ENCODE measurements around the gene TMEM41B. TPM values are rescaled to one million over a fixed set of nuclear protein-coding genes. Genes with fewer than 3 reads are reported as not detected.
"Not testable (repeated sequence)": the region's sequence is repeated elsewhere in the genome, so short reads cannot be mapped to it uniquely, and the experiment has no call there.

The TMEM41B gene, protein sequence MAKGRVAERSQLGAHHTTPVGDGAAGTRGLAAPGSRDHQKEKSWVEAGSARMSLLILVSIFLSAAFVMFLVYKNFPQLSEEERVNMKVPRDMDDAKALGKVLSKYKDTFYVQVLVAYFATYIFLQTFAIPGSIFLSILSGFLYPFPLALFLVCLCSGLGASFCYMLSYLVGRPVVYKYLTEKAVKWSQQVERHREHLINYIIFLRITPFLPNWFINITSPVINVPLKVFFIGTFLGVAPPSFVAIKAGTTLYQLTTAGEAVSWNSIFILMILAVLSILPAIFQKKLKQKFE
- 10 to 100 TPM; 32.2 to 36.6 TPM for total RNA-seq

DNA sequence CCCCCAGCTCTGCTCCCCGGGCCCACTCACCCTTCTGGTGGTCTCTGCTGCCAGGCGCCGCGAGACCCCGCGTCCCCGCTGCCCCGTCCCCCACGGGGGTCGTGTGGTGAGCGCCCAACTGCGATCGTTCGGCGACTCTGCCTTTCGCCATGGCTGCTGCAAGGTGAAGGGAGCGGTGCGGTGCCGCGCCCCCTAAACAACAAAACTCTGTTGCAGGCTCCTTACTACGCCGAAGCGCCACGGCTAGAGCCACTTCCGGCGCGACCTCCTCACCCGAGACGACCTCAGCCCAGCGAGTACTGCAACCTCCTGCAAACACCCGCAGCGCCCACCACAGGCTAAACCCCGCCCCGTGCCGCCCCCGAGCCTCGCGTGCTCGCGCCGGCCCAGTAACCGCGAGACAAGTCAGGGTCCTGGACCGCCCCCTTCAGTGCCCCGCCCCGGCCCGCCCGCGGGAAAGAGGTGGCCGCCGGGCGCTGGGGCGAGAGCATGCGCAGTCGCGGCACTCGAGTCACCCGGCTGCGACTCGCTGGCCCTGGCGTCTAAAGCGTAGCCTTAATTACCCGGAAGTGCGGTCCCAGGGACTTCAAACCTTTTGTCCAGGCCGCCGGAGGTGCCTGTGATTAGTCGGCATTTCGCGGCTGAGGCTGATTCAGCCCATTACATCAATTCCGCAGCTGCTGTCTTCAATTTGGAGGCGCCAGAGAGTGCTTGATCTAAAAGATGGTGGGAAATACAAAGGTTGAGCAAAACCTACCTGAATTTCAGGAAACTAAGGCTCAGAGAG is at the start of gene TMEM41B:
Gene TMEM41B, minus strand, starts transcription at position 303 of the 787 bp plus-strand sequence. Its CDS starts 152 bp downstream, at position 151.
- ChIA-PET CTCF (interaction anchor here (0.9 to 1.2 kb wide), 2 partner anchors 13 to 289 kb away, joined by 4 to 5 read pairs; no protein-coding TSS in a partner anchor), POLR2A (no interaction called here)
- Mint-ChIP-seq H3K4me3 (peak within 1 kb of the TSS; percentile 92), H3K27me3 (peaks cover 19% of the 10 kb centered on the region), H3K9me3 (no peaks in the 10 kb centered on the region), H3K36me3 (ENCODE audit: low read depth) (peaks cover 27% of the 10 kb centered on the region), H3K27ac (peak within 1 kb of the TSS; percentile 97), H3K4me1 (peaks cover 36% of the 10 kb centered on the region)
- peak; percentile 99 for DNase-seq

DNA sequence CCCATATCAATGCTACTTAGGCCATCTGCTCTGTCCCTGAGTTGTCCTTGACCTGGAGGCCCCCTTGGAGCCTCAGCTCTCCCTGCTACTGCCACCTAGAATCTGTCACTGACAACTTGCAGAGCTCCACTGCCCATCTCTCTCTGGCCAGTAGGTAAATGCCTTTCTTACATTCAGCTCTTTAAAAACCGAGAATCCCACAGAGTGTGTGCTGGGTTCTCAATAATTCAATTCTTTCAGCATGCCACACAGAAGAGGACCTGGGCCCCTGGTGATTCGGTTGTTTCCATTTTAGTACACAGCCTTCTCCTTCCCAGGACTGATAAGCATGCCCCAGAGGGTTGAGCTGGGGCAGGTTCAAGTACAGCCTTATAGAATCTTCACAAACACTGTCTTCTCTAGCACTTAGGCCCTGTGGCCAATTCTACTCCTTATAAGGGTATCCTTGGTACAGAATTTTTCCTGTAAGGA is 48.0 kb upstream of the TMEM41B start:
- Mint-ChIP-seq H3K27me3 (no peaks in the 10 kb centered on the region), H3K9me3 (no peaks in the 10 kb centered on the region), H3K4me3 (no peak overlapping the region), H3K36me3 (ENCODE audit: low read depth) (no peaks in the 10 kb centered on the region), H3K4me1 (peaks cover 25% of the 10 kb centered on the region), H3K27ac (peak overlapping the region; percentile 1)
- CTCF ChIA-PET = no interaction called here
- DNase-seq = no peak
- POLR2A ChIA-PET = interaction anchor here (1.2 kb wide), 1 partner anchor 22 kb away, joined by 4 read pairs; no protein-coding TSS in a partner anchor

GRCh38 chr11:9360862-9361622 is 46.6 kb upstream of the TMEM41B start:
- POLR2A ChIA-PET; DNase-seq; H3K36me3 Mint-ChIP-seq (ENCODE audit: low read depth); H3K27me3 Mint-ChIP-seq; H3K27ac Mint-ChIP-seq; CTCF ChIA-PET; H3K4me3 Mint-ChIP-seq; H3K9me3 Mint-ChIP-seq: not testable (repeated sequence)
- H3K4me1 Mint-ChIP-seq = peaks cover 25% of the 10 kb centered on the region

GRCh38 chr11:9357041-9357440 is 42.6 kb upstream of the TMEM41B start:
- H3K27me3 Mint-ChIP-seq = no peaks in the 10 kb centered on the region
- CTCF ChIA-PET = interaction anchor here (0.6 kb wide), 1 partner anchor 13 kb away, joined by 5 read pairs; no protein-coding TSS in a partner anchor

GRCh38 chr11:9351321-9351881 is 37.0 kb upstream of the TMEM41B start:
- POLR2A ChIA-PET = no interaction called here
- DNase-seq = no peak
- H3K4me3 Mint-ChIP-seq = no peak overlapping the region
- peaks cover 22% of the 10 kb centered on the region for H3K4me1 Mint-ChIP-seq
- peaks cover 5% of the 10 kb centered on the region for H3K27me3 Mint-ChIP-seq
- H3K9me3 Mint-ChIP-seq = no peaks in the 10 kb centered on the region
- no peak overlapping the region for H3K27ac Mint-ChIP-seq
- CTCF ChIA-PET = interaction anchor here (1.3 kb wide), 1 partner anchor 109 kb away, joined by 3 read pairs; the partner anchor contains the start of gene ZNF143
- no peaks in the 10 kb centered on the region for H3K36me3 Mint-ChIP-seq (ENCODE audit: low read depth)

More at GRCh38 chr11:9357041-9357440, 42.6 kb upstream of the TMEM41B start:
- no peak for DNase-seq
- POLR2A ChIA-PET = no interaction called here
- Mint-ChIP-seq H3K4me3 (no peak overlapping the region), H3K27ac (no peak overlapping the region), H3K9me3 (no peaks in the 10 kb centered on the region), H3K4me1 (peaks cover 7% of the 10 kb centered on the region), H3K36me3 (ENCODE audit: low read depth) (no peaks in the 10 kb centered on the region)

GRCh38 chr11:9347779-9348178 is 33.4 kb upstream of the TMEM41B start:
- H3K4me1 Mint-ChIP-seq = peaks cover 31% of the 10 kb centered on the region
- H3K36me3 Mint-ChIP-seq (ENCODE audit: low read depth); H3K27me3 Mint-ChIP-seq; H3K4me3 Mint-ChIP-seq; H3K9me3 Mint-ChIP-seq; DNase-seq; H3K27ac Mint-ChIP-seq: not testable (repeated sequence)
- ChIA-PET CTCF (interaction anchor here (0.6 to 2.4 kb wide), 3 partner anchors 10 to 1531 kb away, joined by 4 to 6 read pairs (median 4); no protein-coding TSS in a partner anchor), POLR2A (interaction anchor here (0.6 kb wide), 1 partner anchor 1180 kb away, joined by 6 read pairs; no protein-coding TSS in a partner anchor)

- DNase-seq = peak; percentile 41
- ChIA-PET CTCF (interaction anchor here (0.6 to 2.4 kb wide), 4 partner anchors 9 to 1531 kb away, joined by 3 to 6 read pairs (median 4); no protein-coding TSS in a partner anchor), POLR2A (no interaction called here)
- Mint-ChIP-seq H3K4me1 (peaks cover 29% of the 10 kb centered on the region), H3K36me3 (ENCODE audit: low read depth) (no peaks in the 10 kb centered on the region), H3K27ac (no peak overlapping the region), H3K9me3 (no peaks in the 10 kb centered on the region), H3K27me3 (peaks cover 5% of the 10 kb centered on the region), H3K4me3 (no peak overlapping the region)
Measured at GRCh38 chr11:9347100-9347499, 32.7 kb upstream of the TMEM41B start.

GRCh38 chr11:9344061-9344680 is 29.8 kb upstream of the TMEM41B start:
- no peaks in the 10 kb centered on the region for H3K36me3 Mint-ChIP-seq (ENCODE audit: low read depth)
- H3K4me1 Mint-ChIP-seq = peaks cover 27% of the 10 kb centered on the region
- ChIA-PET CTCF (no interaction called here), POLR2A (no interaction called here)
- no peak for DNase-seq
- H3K27ac Mint-ChIP-seq = no peak overlapping the region
- H3K4me3 Mint-ChIP-seq = no peak overlapping the region
- no peaks in the 10 kb centered on the region for H3K9me3 Mint-ChIP-seq
- peaks cover 5% of the 10 kb centered on the region for H3K27me3 Mint-ChIP-seq

- Mint-ChIP-seq H3K27me3 (no peaks in the 10 kb centered on the region), H3K4me3 (no peak overlapping the region), H3K36me3 (ENCODE audit: low read depth) (no peaks in the 10 kb centered on the region), H3K27ac (no peak overlapping the region), H3K9me3 (no peaks in the 10 kb centered on the region), H3K4me1 (peaks cover 10% of the 10 kb centered on the region)
- CTCF ChIA-PET = no interaction called here
- DNase-seq = no peak
- POLR2A ChIA-PET = no interaction called here
Measured at GRCh38 chr11:9341638-9342178, 27.3 kb upstream of the TMEM41B start.

DNA sequence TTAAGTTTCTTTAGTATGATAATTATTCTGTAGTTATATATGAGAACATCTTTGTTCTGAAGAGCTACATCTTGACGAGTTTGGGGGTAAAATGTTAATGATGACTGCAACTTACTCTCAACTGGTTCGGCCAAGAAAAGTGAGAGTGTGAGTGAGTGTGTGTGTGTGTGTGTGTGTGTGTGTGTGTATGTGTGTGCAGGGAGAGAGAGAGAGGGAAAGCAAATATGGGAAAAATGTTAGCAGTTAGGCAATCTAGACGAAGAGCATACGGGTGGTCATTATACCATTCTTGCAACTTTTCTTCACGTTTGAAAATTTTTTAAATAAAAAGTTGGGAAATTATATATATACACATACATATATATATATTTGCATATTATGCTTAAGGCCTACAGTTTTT is 18.3 kb upstream of the TMEM41B start:
- Mint-ChIP-seq H3K27me3 (no peaks in the 10 kb centered on the region), H3K4me3 (no peak overlapping the region), H3K36me3 (ENCODE audit: low read depth) (no peaks in the 10 kb centered on the region), H3K9me3 (no peaks in the 10 kb centered on the region), H3K4me1 (peaks cover 3% of the 10 kb centered on the region), H3K27ac (no peak overlapping the region)
- ChIA-PET CTCF (interaction anchor here (0.6 to 0.7 kb wide), 2 partner anchors 177 to 195 kb away, joined by 3 to 4 read pairs; no protein-coding TSS in a partner anchor), POLR2A (no interaction called here)
- DNase-seq = no peak

DNA sequence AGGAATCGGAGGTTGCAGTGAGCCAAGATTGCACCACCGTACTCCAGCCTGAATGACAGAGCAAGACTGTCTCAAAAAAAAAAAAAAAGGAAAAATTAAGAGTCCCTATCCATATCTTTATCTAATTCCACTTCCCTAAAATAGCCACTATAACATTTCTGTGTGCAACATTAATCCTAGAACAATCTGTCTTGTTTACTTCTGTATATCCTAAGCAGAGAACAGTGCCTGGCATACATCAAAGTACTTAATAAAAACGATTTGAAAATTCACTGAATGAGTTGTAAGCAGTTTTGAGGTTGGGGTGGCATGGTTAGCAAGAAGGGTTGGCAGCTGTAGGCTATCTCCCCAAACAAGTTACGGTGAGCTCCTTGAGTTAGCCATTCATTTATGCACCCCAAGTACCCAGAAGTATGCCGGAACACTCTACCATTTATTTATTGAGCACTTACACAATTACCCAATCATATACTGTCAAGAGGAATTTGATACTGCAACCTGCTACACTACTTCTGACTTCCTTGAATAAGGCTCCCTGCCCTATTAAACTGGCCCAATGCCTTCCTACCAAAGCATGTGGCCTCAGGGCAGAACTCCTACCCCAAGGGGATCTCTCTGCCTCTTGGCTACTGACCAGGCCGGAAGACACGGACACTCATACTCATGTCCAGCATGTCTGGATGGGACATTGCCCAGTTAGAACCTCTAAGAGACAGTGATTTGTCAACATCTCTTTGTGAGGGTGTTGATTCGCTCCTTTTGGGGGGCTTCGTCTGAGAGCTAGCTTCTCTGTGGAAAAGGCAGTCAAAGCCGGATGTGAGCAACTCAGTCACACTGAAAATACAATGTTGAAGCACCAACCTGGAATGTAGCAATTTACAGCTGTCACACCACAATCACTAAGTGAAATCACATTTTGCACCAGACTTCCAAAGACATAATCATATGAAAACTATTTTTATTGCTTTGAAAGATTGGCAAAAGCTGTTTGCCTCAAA is 16.3 kb upstream of the TMEM41B start:
- no peaks in the 10 kb centered on the region for H3K36me3 Mint-ChIP-seq (ENCODE audit: low read depth)
- no peaks in the 10 kb centered on the region for H3K27me3 Mint-ChIP-seq
- H3K4me1 Mint-ChIP-seq = peaks cover 3% of the 10 kb centered on the region
- DNase-seq = no peak
- no peak overlapping the region for H3K27ac Mint-ChIP-seq
- ChIA-PET CTCF (interaction anchor here (0.7 to 1.5 kb wide), 2 partner anchors 16 to 150 kb away, joined by 3 to 6 read pairs; no protein-coding TSS in a partner anchor), POLR2A (no interaction called here)
- no peak overlapping the region for H3K4me3 Mint-ChIP-seq
- no peaks in the 10 kb centered on the region for H3K9me3 Mint-ChIP-seq

Measured in activated CD4-positive, alpha-beta T cell treated with anti-CD3 and anti-CD28 coated beads, Interleukin-2, amount 10 ng/mL, durations not matched to agents 7 days and 5 days (primary cell).